GM12878 (cell line): ENCODE measurements around the gene LRRC23. TPM values are rescaled to one million over a fixed set of nuclear protein-coding genes. Genes with fewer than 3 reads are reported as not detected.
A peak's percentile ranks its signal among the peaks of the same experiment; 100 is the strongest.

Experiments
- ATAC-seq: fragments of 200-7000 bp; cut with Tn5 transposase; 3 replicates; pipeline ENCODE4 v1.9.1; 2020; ENCODE audit warnings: mild to moderate bottlenecking, moderate library complexity
- BruUV-seq: library from RNA; stranded (reverse); fragments of 400-500 nt; replicated peaks from 2 replicates; lab custom pipeline; 2021; lab: Mats Ljungman, UMichigan
- CTCF ChIA-PET: fragments of 300-600 bp; sonication (Branson Sonifier 250); formaldehyde crosslinking; extraction: SDS; loops from one replicate; lab custom pipeline; 2021; ENCODE audit warnings: inconsistent platforms; lab: Yijun Ruan, JAX
- POLR2A ChIA-PET: fragments of 350-600 bp; formaldehyde crosslinking; extraction: SDS; loops from one replicate; lab custom pipeline; 2021; ENCODE audit warnings: inconsistent platforms; lab: Charles Lee
- RAD21 ChIA-PET: fragments of 300-600 bp; sonication (Branson Sonifier 250); formaldehyde crosslinking; loops from one replicate; lab custom pipeline; 2023; ENCODE audit warnings: antibody characterized with exemption; ENCODE audit not compliant: unreplicated experiment; lab: Charles Lee
- SMC1A ChIA-PET: fragments of 300-600 bp; sonication (Branson Sonifier 250); formaldehyde crosslinking; loops from one replicate; lab custom pipeline; 2023; ENCODE audit not compliant: unreplicated experiment, uncharacterized antibody; lab: Charles Lee
- DNase-seq: peaks from one replicate; pipeline ENCODE4 v3.0.0-alpha.2; 2011; ENCODE audit warnings: low read depth, low spot score
- FAIRE-seq: peaks from 3 replicates; lab custom pipeline; 2011; peaks lifted over from hg19 to GRCh38; lab: Jason Lieb, UNC
- H2AFZ ChIP-seq: 2 replicates; pipeline ENCODE4 v1.6.0; 2011; ENCODE audit warnings: low read depth, low read length, control low read depth; ENCODE audit not compliant: control insufficient read depth
- H3K27ac ChIP-seq: 2 replicates; pipeline ENCODE4 v1.5.1; 2011; ENCODE audit warnings: control low read depth; ENCODE audit not compliant: control insufficient read depth, insufficient read depth
- H3K27me3 ChIP-seq, 2 experiments: replicated peaks in 1 of 2; 2 replicates each; pipeline versions ENCODE4 v1.6.0 to v1.6.1; 2011; ENCODE audit warnings: low read length in 1 of 2; ENCODE audit not compliant: control insufficient read depth in 2 of 2, insufficient read depth in 2 of 2
- H3K36me3 ChIP-seq, 2 experiments: 2 replicates each; pipeline ENCODE4 v1.5.1; 2011; ENCODE audit warnings: low read length in 1 of 2; ENCODE audit not compliant: control insufficient read depth in 2 of 2, insufficient read depth in 2 of 2
- H3K4me1 ChIP-seq: 2 replicates; pipeline ENCODE4 v1.6.1; 2011; ENCODE audit warnings: mild to moderate bottlenecking, low read length, moderate library complexity, mixed read lengths; ENCODE audit not compliant: control insufficient read depth, insufficient read depth
- H3K4me2 ChIP-seq: 2 replicates; pipeline ENCODE4 v1.6.0; 2011; ENCODE audit warnings: control low read depth; ENCODE audit not compliant: control insufficient read depth, insufficient read depth
- H3K4me3 ChIP-seq: fragments of 200-600 bp; sonication (generic); 2 replicates; pipeline ENCODE4 v1.5.1; 2016
- H3K79me2 ChIP-seq: 2 replicates; pipeline ENCODE4 v1.6.0; 2011; ENCODE audit warnings: low read length; ENCODE audit not compliant: control insufficient read depth, insufficient read depth
- H3K9ac ChIP-seq: 2 replicates; pipeline ENCODE4 v1.8.0; 2011; ENCODE audit warnings: low read length, control low read depth, mixed read lengths; ENCODE audit not compliant: control insufficient read depth, insufficient read depth
- H3K9me3 ChIP-seq: replicated peaks from 3 replicates; pipeline ENCODE4 v1.5.1; 2011; ENCODE audit warnings: mild to moderate bottlenecking, low read length; ENCODE audit not compliant: control insufficient read depth, insufficient read depth
- H4K20me1 ChIP-seq: 2 replicates; pipeline ENCODE4 v1.6.0; 2011; ENCODE audit not compliant: control insufficient read depth, insufficient read depth
- BMI1 ChIP-seq: fragments of 450-650 bp; IDR thresholded peaks from 2 replicates; pipeline ENCODE4 v1.6.1; 2016; ENCODE audit warnings: mild to moderate bottlenecking, moderate library complexity, borderline replicate concordance
- ESRRA ChIP-seq: IDR thresholded peaks from 2 replicates; pipeline ENCODE4 v1.6.1; 2012; ENCODE audit warnings: mild to moderate bottlenecking, low read length, improper control_type of control experiment
- FOXK2 ChIP-seq: fragments of 450-650 bp; IDR thresholded peaks from 2 replicates; pipeline ENCODE4 v1.6.1; 2017; ENCODE audit warnings: mild to moderate bottlenecking, moderate library complexity
- JUND ChIP-seq: IDR thresholded peaks from 2 replicates; pipeline ENCODE4 v1.6.1; 2012; ENCODE audit warnings: low read depth, mild to moderate bottlenecking, low read length, improper control_type of control experiment, moderate library complexity
- NBN ChIP-seq: fragments of 450-650 bp; IDR thresholded peaks from 2 replicates; pipeline ENCODE4 v1.6.1; 2016
- POLR2A ChIP-seq: IDR thresholded peaks from 2 replicates; pipeline ENCODE4 v1.6.1; 2011; ENCODE audit warnings: low read depth, mild to moderate bottlenecking, low read length
- RAD21 ChIP-seq: IDR thresholded peaks from 2 replicates; pipeline ENCODE4 v1.6.1; 2011; ENCODE audit warnings: mild to moderate bottlenecking, low read depth, low read length, moderate library complexity; ENCODE audit not compliant: insufficient read depth
- SMC3 ChIP-seq: IDR thresholded peaks from 2 replicates; pipeline ENCODE4 v1.6.1; 2011; ENCODE audit warnings: low read length, improper control_type of control experiment, borderline replicate concordance
- ZSCAN29 ChIP-seq: fragments of 450-650 bp; IDR thresholded peaks from 2 replicates; pipeline ENCODE4 v1.6.1; 2017; ENCODE audit warnings: mild to moderate bottlenecking, moderate library complexity
- WGBS: methylation state at CpG from one replicate; pipeline ENCODE4 v1.1.6; 2016; ENCODE audit warnings: low lambda C conversion rate; ENCODE audit not compliant: insufficient replicate concordance, insufficient coverage; ENCODE audit errors: missing lambda C conversion rate; 5-methylcytosine and 5-hydroxymethylcytosine counted together
- in situ Hi-C: fragments of 300-500 bp; cut with MboI; formaldehyde crosslinking; loops from 9 replicates; pipeline ENCODE4 v1.14.3; 2018; ENCODE audit warnings: mixed read lengths
- intact Hi-C: fragments of 100-400 bp; cut with micrococcal nuclease; formaldehyde crosslinking; loops from one replicate; pipeline ENCODE4 v1.14.2; 2022; ENCODE audit not compliant: unreplicated experiment
- polyA plus RNA-seq, 11 experiments: library from polyadenylated mRNA; depleted of rRNA in 4 of 11; unstranded in 6 of 11; stranded (reverse) in 5 of 11; fragments of >200 nt; fragmentation: Nextera tagmentation in 4 of 11; fragmentation: Illumina TruSeq in 1 of 11; extraction: Ambion mirVana in 4 of 11; extraction: Trizol in 1 of 11; gene quantifications; 1 replicate in 1 of 11; 2 replicates in 10 of 11; pipeline versions ENCODE4 v1.2.1 to v1.2.3, GENCODE V29; 2011 to 2016; ENCODE audit warnings: inconsistent platforms in 2 of 11, missing spikeins in 2 of 11, low read depth in 1 of 11
- total RNA-seq, 4 experiments: library from RNA; depleted of rRNA in 3 of 4; stranded (reverse); fragments of >200 nt in 3 of 4; fragmentation: Illumina TruSeq in 1 of 4; extraction: Trizol in 1 of 4; gene quantifications; 2 replicates each; pipeline versions ENCODE4 v1.2.1 to v1.2.3, GENCODE V29; 2013 to 2021

LRRC23 gene
- total and polyA plus RNA-seq, 10 of the 15 experiments (the other 5 are each of a cell fraction or from before 2014, with no cell fraction given): 1.4 to 6.9 (median 3.4) TPM

DNA sequence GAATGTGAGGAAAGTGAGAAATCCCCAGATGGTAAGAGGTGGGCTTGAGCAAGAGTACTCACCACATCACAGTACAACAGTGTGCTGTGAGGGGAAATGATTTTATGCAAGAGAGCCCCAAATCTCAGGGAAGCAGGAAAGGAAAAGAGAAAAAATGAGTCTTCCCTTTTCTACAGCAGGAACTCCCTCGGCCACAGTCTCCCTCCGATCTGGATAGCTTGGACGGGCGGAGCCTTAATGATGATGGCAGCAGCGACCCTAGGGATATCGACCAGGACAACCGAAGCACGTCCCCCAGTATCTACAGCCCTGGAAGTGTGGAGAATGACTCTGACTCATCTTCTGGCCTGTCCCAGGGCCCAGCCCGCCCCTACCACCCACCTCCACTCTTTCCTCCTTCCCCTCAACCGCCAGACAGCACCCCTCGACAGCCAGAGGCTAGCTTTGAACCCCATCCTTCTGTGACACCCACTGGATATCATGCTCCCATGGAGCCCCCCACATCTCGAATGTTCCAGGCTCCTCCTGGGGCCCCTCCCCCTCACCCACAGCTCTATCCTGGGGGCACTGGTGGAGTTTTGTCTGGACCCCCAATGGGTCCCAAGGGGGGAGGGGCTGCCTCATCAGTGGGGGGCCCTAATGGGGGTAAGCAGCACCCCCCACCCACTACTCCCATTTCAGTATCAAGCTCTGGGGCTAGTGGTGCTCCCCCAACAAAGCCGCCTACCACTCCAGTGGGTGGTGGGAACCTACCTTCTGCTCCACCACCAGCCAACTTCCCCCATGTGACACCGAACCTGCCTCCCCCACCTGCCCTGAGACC is 31.0 kb downstream of the LRRC23 start:
- FAIRE-seq (no peak), ATAC-seq (no peak), DNase-seq (no peak)
- Histone ChIP-seq H3K27me3 (no peaks in the 10 kb centered on the region), H3K4me3 (peak overlapping the region; percentile 86; the same call in 1 of the 2 replicates), H3K9me3 (no peaks in the 10 kb centered on the region), H3K9ac (no peak overlapping the region), H3K79me2 (peaks cover 30% of the 10 kb centered on the region), H3K4me2 (peak overlapping the region; percentile 95), H3K4me1 (peaks cover 11% of the 10 kb centered on the region; the same call in 1 of the 2 replicates), H4K20me1 (no peaks in the 10 kb centered on the region), H3K36me3 (peaks cover 4 to 5% of the 10 kb centered on the region in 2 experiments; a peak in 3 of 4 replicates), H2AFZ (no peak overlapping the region), H3K27ac (peak overlapping the region; percentile 92; the same call in 1 of the 2 replicates)
- TF ChIP-seq ZSCAN29: no peak
- TF ChIP-seq FOXK2: no peak
- TF ChIP-seq ESRRA: no peak
- TF ChIP-seq JUND: no peak
- no peak for TF ChIP-seq RAD21
- no peak for TF ChIP-seq BMI1
- TF ChIP-seq POLR2A: no peak
- no peak for TF ChIP-seq SMC3
- TF ChIP-seq NBN: no peak
- ChIA-PET POLR2A (interaction anchor here (0.5 to 17.8 kb wide), 4 partner anchors 8 to 34 kb away, joined by 3 to 524 read pairs (median 16); partner anchors contain the start of genes ATN1, C12orf57 and RNU7-1), RAD21 (interaction anchor here (1.6 kb wide), 1 partner anchor 9 kb away, joined by 7 read pairs; the partner anchor contains the start of genes C12orf57 and RNU7-1), CTCF (interaction anchor here (0.8 to 8.6 kb wide), 6 partner anchors 9 to 157 kb away, joined by 3 to 111 read pairs (median 4); partner anchors contain the start of gene C1R), SMC1A (interaction anchor here (2.3 kb wide), 1 partner anchor 9 kb away, joined by 7 read pairs; no protein-coding TSS in a partner anchor)
- WGBS: 89% methylated on average over 13 of the region's 14 CpGs
- in situ Hi-C loops (no loop called here), intact Hi-C loops (no loop called here)
- no TSS peak for BruUV-seq
